ENCODE results near the gene NQO2. TPM values are rescaled to one million over a fixed set of nuclear protein-coding genes. Genes with fewer than 3 reads are reported as not detected.

Gene NQO2
- total RNA-seq, 1 donor from 2014 or later = 28.1 TPM

GRCh38 chr6:2953098-2953497 is 46.6 kb upstream of the NQO2 start:
- Mint-ChIP-seq H3K27ac (ENCODE audit: unreplicated experiment) (no peak overlapping the region), H3K9me3 (ENCODE audit: unreplicated experiment) (peaks cover 4% of the 10 kb centered on the region), H3K36me3 (ENCODE audit: unreplicated experiment) (no peaks in the 10 kb centered on the region), H3K4me3 (ENCODE audit: unreplicated experiment) (peak overlapping the region; percentile 21), H3K4me1 (ENCODE audit: low read depth, unreplicated experiment) (peaks cover 4% of the 10 kb centered on the region), H3K27me3 (ENCODE audit: unreplicated experiment) (peaks cover 9% of the 10 kb centered on the region)
- no peak for TF ChIP-seq CTCF (IDR thresholded peaks at IDR 0.05; ENCODE audit: partially characterized antibody, unreplicated experiment)
- DNase-seq = no peak

GRCh38 chr6:2956930-2957685 is 42.6 kb upstream of the NQO2 start:
- Mint-ChIP-seq H3K4me1 (ENCODE audit: low read depth, unreplicated experiment) (peaks cover 7% of the 10 kb centered on the region), H3K9me3 (ENCODE audit: unreplicated experiment) (no peaks in the 10 kb centered on the region), H3K27me3 (ENCODE audit: unreplicated experiment) (peaks cover 7% of the 10 kb centered on the region), H3K27ac (ENCODE audit: unreplicated experiment) (no peak overlapping the region), H3K36me3 (ENCODE audit: unreplicated experiment) (no peaks in the 10 kb centered on the region), H3K4me3 (ENCODE audit: unreplicated experiment) (no peak overlapping the region)
- no peak for DNase-seq
- no peak for TF ChIP-seq CTCF (IDR thresholded peaks at IDR 0.05; ENCODE audit: partially characterized antibody, unreplicated experiment)

- no peak for DNase-seq
- Mint-ChIP-seq H3K4me1 (ENCODE audit: low read depth, unreplicated experiment) (peaks cover 10% of the 10 kb centered on the region), H3K4me3 (ENCODE audit: unreplicated experiment) (peak overlapping the region; percentile 16), H3K36me3 (ENCODE audit: unreplicated experiment) (no peaks in the 10 kb centered on the region), H3K27ac (ENCODE audit: unreplicated experiment) (no peak overlapping the region), H3K27me3 (ENCODE audit: unreplicated experiment) (peaks cover 7% of the 10 kb centered on the region), H3K9me3 (ENCODE audit: unreplicated experiment) (no peaks in the 10 kb centered on the region)
- no peak for TF ChIP-seq CTCF (IDR thresholded peaks at IDR 0.05; ENCODE audit: partially characterized antibody, unreplicated experiment)
These were observed 41.9 kb upstream of the NQO2 start for GRCh38 chr6:2957696-2958330.

- Mint-ChIP-seq H3K27ac (ENCODE audit: unreplicated experiment) (no peak overlapping the region), H3K9me3 (ENCODE audit: unreplicated experiment) (no peaks in the 10 kb centered on the region), H3K27me3 (ENCODE audit: unreplicated experiment) (peaks cover 7% of the 10 kb centered on the region), H3K4me3 (ENCODE audit: unreplicated experiment) (no peak overlapping the region), H3K4me1 (ENCODE audit: low read depth, unreplicated experiment) (peaks cover 10% of the 10 kb centered on the region), H3K36me3 (ENCODE audit: unreplicated experiment) (no peaks in the 10 kb centered on the region)
- TF ChIP-seq CTCF (IDR thresholded peaks at IDR 0.05; ENCODE audit: partially characterized antibody, unreplicated experiment) = no peak
- DNase-seq = no peak
These were observed 41.4 kb upstream of the NQO2 start for GRCh38 chr6:2958331-2958711.

GRCh38 chr6:2958776-2959175 is 40.9 kb upstream of the NQO2 start:
- DNase-seq = no peak
- Mint-ChIP-seq H3K4me3 (ENCODE audit: unreplicated experiment) (no peak overlapping the region), H3K27me3 (ENCODE audit: unreplicated experiment) (peaks cover 7% of the 10 kb centered on the region), H3K4me1 (ENCODE audit: low read depth, unreplicated experiment) (peaks cover 14% of the 10 kb centered on the region), H3K36me3 (ENCODE audit: unreplicated experiment) (no peaks in the 10 kb centered on the region), H3K9me3 (ENCODE audit: unreplicated experiment) (no peaks in the 10 kb centered on the region), H3K27ac (ENCODE audit: unreplicated experiment) (no peak overlapping the region)
- no peak for TF ChIP-seq CTCF (IDR thresholded peaks at IDR 0.05; ENCODE audit: partially characterized antibody, unreplicated experiment)

All from glutamatergic neuron (in vitro differentiated cells).